ENCODE data around the gene PBLD.

DNA sequence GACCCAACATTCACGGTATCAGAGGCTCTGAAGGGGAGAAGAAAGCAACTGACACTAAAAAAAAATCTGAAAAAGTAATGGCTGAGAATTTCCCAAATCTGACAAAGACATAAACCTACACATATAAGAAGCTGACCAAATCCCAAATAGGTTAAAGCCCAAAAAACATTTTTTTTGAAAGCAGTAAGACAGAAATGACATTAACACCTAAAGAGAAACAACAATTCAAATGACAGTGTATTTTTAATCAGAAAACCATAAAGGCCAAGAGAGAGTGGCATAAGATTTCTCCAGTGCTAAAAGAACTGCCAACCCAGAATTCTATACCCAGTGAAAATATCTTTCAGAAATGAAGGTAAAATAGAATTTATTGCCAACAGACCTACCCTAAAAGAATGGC is 38.9 kb upstream of the PBLD start:
- no peak for TF ChIP-seq EZH2 (IDR thresholded peaks at IDR 0.05; ENCODE audit: insufficient read depth, poor library complexity, severe bottlenecking)
- no peak for TF ChIP-seq EZH2phosphoT487 (IDR thresholded peaks at IDR 0.05; ENCODE audit: insufficient read depth, low read depth)
